Keratinocyte (primary cell): Measurements from ENCODE around the gene LRRC71. TPM values are rescaled to one million over a fixed set of nuclear protein-coding genes. Genes with fewer than 3 reads are reported as not detected.
"Not testable (repeated sequence)": the region's sequence is repeated elsewhere in the genome, so short reads cannot be mapped to it uniquely, and the experiment has no call there.

Experiments
- DNase-seq: peaks from one replicate; pipeline ENCODE4 v3.0.0-alpha.2; 2011; ENCODE audit warnings: low read depth, missing footprints, low spot score
- FAIRE-seq: peaks from 2 replicates; lab custom pipeline; 2011; peaks lifted over from hg19 to GRCh38; lab: Jason Lieb, UNC
- H2AFZ ChIP-seq: 2 replicates; pipeline ENCODE4 v1.6.0; 2012; ENCODE audit warnings: low read length, control low read depth, inconsistent platforms; ENCODE audit not compliant: control insufficient read depth
- H3K27ac ChIP-seq: 2 replicates; pipeline ENCODE4 v1.5.1; 2011; ENCODE audit warnings: low read length; ENCODE audit not compliant: control insufficient read depth, insufficient read depth
- H3K27me3 ChIP-seq: 3 replicates; pipeline ENCODE4 v1.6.0; 2011; ENCODE audit warnings: low read length; ENCODE audit not compliant: control insufficient read depth, insufficient read depth; ENCODE audit errors: extremely low read depth
- H3K36me3 ChIP-seq, 2 experiments: 2 replicates in 1 of 2; 3 replicates in 1 of 2; pipeline ENCODE4 v1.5.1; 2011; ENCODE audit warnings: low read length in 2 of 2, mild to moderate bottlenecking in 1 of 2; ENCODE audit not compliant: control insufficient read depth in 2 of 2, insufficient read depth in 2 of 2; ENCODE audit errors: extremely low read depth in 1 of 2
- H3K4me1 ChIP-seq: 3 replicates; pipeline ENCODE4 v1.5.1; 2011; ENCODE audit warnings: low read length; ENCODE audit not compliant: control insufficient read depth, insufficient read depth; ENCODE audit errors: extremely low read depth
- H3K4me2 ChIP-seq: 3 replicates; pipeline ENCODE4 v1.6.0; 2011; ENCODE audit warnings: low read depth, low read length; ENCODE audit not compliant: control insufficient read depth, insufficient read depth; ENCODE audit errors: extremely low read depth
- H3K4me3 ChIP-seq, 3 experiments: fragments of 200-600 bp in 1 of 3; sonication (generic) in 1 of 3; 2 replicates in 2 of 3; 3 replicates in 1 of 3; pipeline ENCODE4 v1.5.1; 2011 to 2016; ENCODE audit warnings: low read length in 3 of 3, mild to moderate bottlenecking in 3 of 3, control low read depth in 2 of 3, inconsistent platforms in 1 of 3, low read depth in 1 of 3, mixed read lengths in 1 of 3, mixed run types in 1 of 3, moderate library complexity in 1 of 3; ENCODE audit not compliant: control insufficient read depth in 2 of 3, insufficient read depth in 2 of 3; ENCODE audit errors: extremely low read depth in 1 of 3
- H3K79me2 ChIP-seq: 2 replicates; pipeline ENCODE4 v1.6.0; 2012; ENCODE audit warnings: low read length; ENCODE audit not compliant: control insufficient read depth, insufficient read depth
- H3K9ac ChIP-seq: 3 replicates; pipeline ENCODE4 v1.6.0; 2011; ENCODE audit warnings: low read length; ENCODE audit not compliant: control insufficient read depth, insufficient read depth; ENCODE audit errors: extremely low read depth
- H3K9me1 ChIP-seq: 3 replicates; pipeline ENCODE4 v1.6.0; 2011; ENCODE audit warnings: low read length; ENCODE audit not compliant: control insufficient read depth, insufficient read depth; ENCODE audit errors: extremely low read depth
- H3K9me3 ChIP-seq: 2 replicates; pipeline ENCODE4 v1.5.1; 2012; ENCODE audit warnings: low read depth, low read length; ENCODE audit not compliant: control insufficient read depth
- H4K20me1 ChIP-seq: 3 replicates; pipeline ENCODE4 v1.6.0; 2011; ENCODE audit warnings: low read length; ENCODE audit not compliant: control insufficient read depth, insufficient read depth; ENCODE audit errors: extremely low read depth
- EZH2 ChIP-seq: IDR thresholded peaks from one replicate; pipeline ENCODE4 v1.6.1; 2012; ENCODE audit warnings: inconsistent platforms, mild to moderate bottlenecking, low read length, moderate library complexity
- dilution Hi-C: fragments of 300-500 bp; cut with MboI; formaldehyde crosslinking; loops from one replicate; pipeline ENCODE4 v1.7.0; 2020; ENCODE audit warnings: low sequenced_read_pairs; ENCODE audit not compliant: extremely low pct_ligation_motif_present
- polyA plus RNA-seq, 5 experiments: library from polyadenylated mRNA; depleted of rRNA in 3 of 5; stranded (reverse) in 3 of 5; stranded (forward) in 1 of 5; unstranded in 1 of 5; fragments of >200 nt; gene quantifications; 1 replicate in 1 of 5; 2 replicates in 3 of 5; 3 replicates in 1 of 5; pipeline versions ENCODE4 v1.2.1 to v1.2.3, GENCODE V29; 2011 to 2012; ENCODE audit warnings: missing spikeins in 2 of 5, low read depth in 1 of 5, low replicate concordance in 1 of 5
- TF ChIP-seq, protein P1 (sequence below), 3 experiments: IDR thresholded peaks in 1 of 3; conservative IDR thresholded peaks in 1 of 3; optimal IDR thresholded peaks in 1 of 3; 2 replicates in 2 of 3; 3 replicates in 1 of 3; pipeline versions ENCODE3 to v1.5.1; 2011; ENCODE audit warnings: low read length in 3 of 3, mild to moderate bottlenecking in 3 of 3, moderate library complexity in 2 of 3, control low read depth in 1 of 3, inconsistent platforms in 1 of 3; ENCODE audit not compliant: insufficient read depth in 2 of 3; ENCODE audit errors: extremely low read depth in 1 of 3

LRRC71 gene
- polyA plus RNA-seq, 1 donor (not counting 4 experiments of a cell fraction or from before 2014, with no cell fraction given) = not detected

DNA sequence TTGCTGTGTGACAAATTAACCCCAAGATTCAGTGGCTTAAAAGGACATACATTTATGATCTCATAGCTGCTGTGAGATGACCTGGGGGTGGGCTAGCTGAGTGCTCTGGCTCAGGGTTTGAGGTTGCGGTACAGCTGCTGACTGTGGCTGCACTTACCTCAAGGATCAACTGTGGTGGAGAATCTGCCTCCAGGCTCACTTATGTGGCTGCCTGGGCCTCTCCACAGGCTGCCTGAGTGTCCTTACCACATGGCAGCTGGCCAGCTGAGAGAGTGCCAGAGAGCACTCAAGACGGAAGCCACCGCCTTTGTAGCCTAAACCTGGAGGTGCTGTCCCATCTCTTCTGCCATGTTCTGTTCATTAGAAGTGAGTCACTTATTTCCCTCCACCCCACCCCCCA is 5.7 kb downstream of the LRRC71 start:
- H3K79me2 ChIP-seq = no peaks in the 10 kb centered on the region
- TF ChIP-seq EZH2 = peak; percentile 12
- TF ChIP-seq, protein P1, sequence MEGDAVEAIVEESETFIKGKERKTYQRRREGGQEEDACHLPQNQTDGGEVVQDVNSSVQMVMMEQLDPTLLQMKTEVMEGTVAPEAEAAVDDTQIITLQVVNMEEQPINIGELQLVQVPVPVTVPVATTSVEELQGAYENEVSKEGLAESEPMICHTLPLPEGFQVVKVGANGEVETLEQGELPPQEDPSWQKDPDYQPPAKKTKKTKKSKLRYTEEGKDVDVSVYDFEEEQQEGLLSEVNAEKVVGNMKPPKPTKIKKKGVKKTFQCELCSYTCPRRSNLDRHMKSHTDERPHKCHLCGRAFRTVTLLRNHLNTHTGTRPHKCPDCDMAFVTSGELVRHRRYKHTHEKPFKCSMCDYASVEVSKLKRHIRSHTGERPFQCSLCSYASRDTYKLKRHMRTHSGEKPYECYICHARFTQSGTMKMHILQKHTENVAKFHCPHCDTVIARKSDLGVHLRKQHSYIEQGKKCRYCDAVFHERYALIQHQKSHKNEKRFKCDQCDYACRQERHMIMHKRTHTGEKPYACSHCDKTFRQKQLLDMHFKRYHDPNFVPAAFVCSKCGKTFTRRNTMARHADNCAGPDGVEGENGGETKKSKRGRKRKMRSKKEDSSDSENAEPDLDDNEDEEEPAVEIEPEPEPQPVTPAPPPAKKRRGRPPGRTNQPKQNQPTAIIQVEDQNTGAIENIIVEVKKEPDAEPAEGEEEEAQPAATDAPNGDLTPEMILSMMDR (optimal IDR thresholded peaks at IDR 0.05 in 1 of 3, IDR thresholded peaks at IDR 0.05 in 1 of 3, conservative IDR thresholded peaks at IDR 0.05 in 1 of 3; ENCODE audit: extremely low read depth in 1 of 3, insufficient read depth in 2 of 3, low read length in 3 of 3) = no peak
- FAIRE-seq (peak; percentile 72), DNase-seq (peak; percentile 62)
- peaks cover 12% of the 10 kb centered on the region for H3K4me1 ChIP-seq
- H2AFZ ChIP-seq = no peak overlapping the region
- H3K9me1 ChIP-seq = no peaks in the 10 kb centered on the region
- peaks cover 85% of the 10 kb centered on the region for H3K27me3 ChIP-seq
- H3K4me2 ChIP-seq = no peak overlapping the region
- dilution Hi-C loops = no loop called here
- H3K36me3 ChIP-seq = no peaks in the 10 kb centered on the region
- H3K9me3 ChIP-seq = no peaks in the 10 kb centered on the region
- H3K27ac ChIP-seq = no peak overlapping the region
- peaks cover 1% of the 10 kb centered on the region for H4K20me1 ChIP-seq
- H3K9ac ChIP-seq = no peak overlapping the region
- H3K4me3 ChIP-seq = no peak overlapping the region

DNA sequence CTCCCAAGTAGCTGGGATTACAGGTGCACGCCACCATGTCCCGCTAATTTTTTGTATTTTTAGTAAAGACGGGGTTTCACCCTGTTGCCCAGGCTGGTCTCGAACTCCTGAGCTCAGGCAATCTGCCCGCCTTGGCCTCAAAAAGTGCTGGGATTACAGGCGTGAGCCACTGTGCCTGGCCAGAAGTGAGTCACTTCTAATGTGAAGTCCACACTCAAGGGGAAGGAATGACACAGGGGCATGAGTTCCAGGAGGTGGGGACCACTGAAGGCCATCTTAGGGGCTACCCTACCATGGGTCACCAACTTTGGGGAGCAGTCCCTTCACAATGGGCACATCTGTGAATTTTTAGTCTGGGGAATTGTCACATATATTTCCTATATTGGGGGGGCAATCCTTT is 6.3 kb downstream of the LRRC71 start:
- dilution Hi-C loops, H3K4me2 ChIP-seq, H2AFZ ChIP-seq, H3K36me3 ChIP-seq, H3K9ac ChIP-seq, DNase-seq, H3K9me3 ChIP-seq, H3K9me1 ChIP-seq, FAIRE-seq, H3K27ac ChIP-seq, H4K20me1 ChIP-seq, H3K79me2 ChIP-seq, H3K4me3 ChIP-seq: not testable (repeated sequence)
- Histone ChIP-seq H3K4me1 (peaks cover 12% of the 10 kb centered on the region), H3K27me3 (peaks cover 80% of the 10 kb centered on the region)
